Fibroblast of pulmonary artery (primary cell): ENCODE measurements around the gene DLGAP1.

Experiments
- DNase-seq: peaks from one replicate; pipeline ENCODE4 v3.0.0-alpha.2; 2010; ENCODE audit warnings: low read depth
- H3K4me3 ChIP-seq: replicated peaks from 2 replicates; pipeline ENCODE4 v1.5.1; 2011; ENCODE audit warnings: low read depth, mild to moderate bottlenecking, control low read depth, low read length, moderate library complexity
- CTCF ChIP-seq: IDR thresholded peaks from 2 replicates; pipeline ENCODE4 v1.5.1; 2011; ENCODE audit warnings: mild to moderate bottlenecking, control low read depth, low read length, inconsistent platforms; ENCODE audit errors: missing control alignments

The DLGAP1 gene

GRCh38 chr18:4200399-4200798, 254.7 kb downstream of the DLGAP1 start:
- H3K4me3 ChIP-seq: no peak overlapping the region
- no peak for DNase-seq
- TF ChIP-seq CTCF: no peak

GRCh38 chr18:4198956-4199355, 256.2 kb downstream of the DLGAP1 start:
- no peak for DNase-seq
- TF ChIP-seq CTCF: no peak
- no peak overlapping the region for H3K4me3 ChIP-seq

GRCh38 chr18:4196351-4196750, 258.8 kb downstream of the DLGAP1 start:
- H3K4me3 ChIP-seq: no peak overlapping the region
- no peak for TF ChIP-seq CTCF
- DNase-seq: no peak

- H3K4me3 ChIP-seq: no peak overlapping the region
- no peak for TF ChIP-seq CTCF
- no peak for DNase-seq
Observed at GRCh38 chr18:4193086-4193485, 262.0 kb downstream of the DLGAP1 start.

GRCh38 chr18:4181882-4182568, 273.1 kb downstream of the DLGAP1 start:
- TF ChIP-seq CTCF: no peak
- DNase-seq: no peak
- H3K4me3 ChIP-seq: no peak overlapping the region

GRCh38 chr18:4181086-4181485, 274.0 kb downstream of the DLGAP1 start:
- H3K4me3 ChIP-seq: no peak overlapping the region
- no peak for TF ChIP-seq CTCF
- DNase-seq: no peak
